ENCODE results near the gene CCDC107.

DNA sequence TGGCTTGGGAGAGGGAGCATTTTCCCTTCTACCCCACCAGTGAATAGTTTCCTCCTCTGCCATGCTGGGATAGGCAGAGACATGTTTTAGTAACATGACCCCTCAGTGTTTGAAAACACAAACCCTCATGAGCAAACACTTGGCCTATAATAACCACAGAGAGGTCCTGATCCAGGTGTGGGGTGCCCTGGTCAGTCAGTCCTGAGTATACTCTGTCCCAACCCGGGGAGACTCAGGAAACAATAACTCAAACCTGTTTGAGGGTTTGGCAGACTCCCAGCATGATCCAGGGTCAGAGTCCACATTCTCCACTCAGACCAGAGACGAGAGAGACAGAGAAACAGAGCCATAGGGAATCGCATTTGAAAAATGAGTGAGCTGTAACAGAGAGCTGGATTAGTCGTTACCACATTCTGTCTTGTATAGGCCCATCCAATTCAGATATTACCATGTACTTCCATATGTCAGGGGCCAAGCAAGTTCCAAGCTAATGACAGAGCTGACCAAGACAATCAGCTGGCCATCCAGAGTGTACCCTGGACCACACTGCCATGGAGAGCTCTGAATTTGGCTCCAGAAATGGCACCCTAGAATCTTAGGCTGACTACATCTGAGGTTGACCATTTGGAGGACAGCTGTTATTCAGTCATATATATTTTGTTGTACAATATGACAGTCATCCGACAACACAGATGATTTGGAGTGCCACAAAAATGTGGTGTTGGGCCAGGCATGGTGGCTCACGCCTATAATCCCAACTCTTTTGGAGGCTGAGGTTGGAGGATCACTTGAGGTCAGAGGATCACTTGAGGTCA lies 11.4 kb downstream of the CCDC107 start:
- TF ChIP-seq, protein P1, sequence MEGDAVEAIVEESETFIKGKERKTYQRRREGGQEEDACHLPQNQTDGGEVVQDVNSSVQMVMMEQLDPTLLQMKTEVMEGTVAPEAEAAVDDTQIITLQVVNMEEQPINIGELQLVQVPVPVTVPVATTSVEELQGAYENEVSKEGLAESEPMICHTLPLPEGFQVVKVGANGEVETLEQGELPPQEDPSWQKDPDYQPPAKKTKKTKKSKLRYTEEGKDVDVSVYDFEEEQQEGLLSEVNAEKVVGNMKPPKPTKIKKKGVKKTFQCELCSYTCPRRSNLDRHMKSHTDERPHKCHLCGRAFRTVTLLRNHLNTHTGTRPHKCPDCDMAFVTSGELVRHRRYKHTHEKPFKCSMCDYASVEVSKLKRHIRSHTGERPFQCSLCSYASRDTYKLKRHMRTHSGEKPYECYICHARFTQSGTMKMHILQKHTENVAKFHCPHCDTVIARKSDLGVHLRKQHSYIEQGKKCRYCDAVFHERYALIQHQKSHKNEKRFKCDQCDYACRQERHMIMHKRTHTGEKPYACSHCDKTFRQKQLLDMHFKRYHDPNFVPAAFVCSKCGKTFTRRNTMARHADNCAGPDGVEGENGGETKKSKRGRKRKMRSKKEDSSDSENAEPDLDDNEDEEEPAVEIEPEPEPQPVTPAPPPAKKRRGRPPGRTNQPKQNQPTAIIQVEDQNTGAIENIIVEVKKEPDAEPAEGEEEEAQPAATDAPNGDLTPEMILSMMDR (conservative IDR thresholded peaks at IDR 0.05; ENCODE audit: low read depth, low read length) = no peak
- TF ChIP-seq EZH2 (IDR thresholded peaks at IDR 0.05; ENCODE audit: low read length, unreplicated experiment) = no peak

All from PC-3 (cell line).